Transverse colon (tissue), 4 donors: ENCODE results near the gene MSANTD2.

Experiments used
- EP300 ChIP-seq: sonication (generic); formaldehyde crosslinking; IDR thresholded peaks from one replicate; pipeline ENCODE4 v1.6.1; 2017; ENCODE audit warnings: antibody characterized with exemption, low read depth
- POLR2A ChIP-seq: fragments of 450-650 bp; IDR thresholded peaks from one replicate; pipeline ENCODE4 v1.6.1; 2016; ENCODE audit warnings: antibody characterized with exemption, mild to moderate bottlenecking, moderate library complexity
- POLR2AphosphoS5 ChIP-seq, 3 donors: sonication (generic); formaldehyde crosslinking; IDR thresholded peaks; one replicate each; pipeline ENCODE4 v1.6.1; 2016; ENCODE audit warnings: antibody characterized with exemption in 3 of 3
- TF ChIP-seq, protein P1 (sequence below), 5 experiments: fragments of 200-600 bp in 3 of 5; fragments of 450-650 bp in 2 of 5; sonication (generic) in 3 of 5; IDR thresholded peaks; 1 replicate in 2 of 5; 2 replicates in 3 of 5; pipeline ENCODE4 v1.5.1; 2016 to 2017; ENCODE audit warnings: antibody characterized with exemption in 5 of 5, inconsistent platforms in 3 of 5, mild to moderate bottlenecking in 2 of 5, moderate library complexity in 1 of 5

DNA sequence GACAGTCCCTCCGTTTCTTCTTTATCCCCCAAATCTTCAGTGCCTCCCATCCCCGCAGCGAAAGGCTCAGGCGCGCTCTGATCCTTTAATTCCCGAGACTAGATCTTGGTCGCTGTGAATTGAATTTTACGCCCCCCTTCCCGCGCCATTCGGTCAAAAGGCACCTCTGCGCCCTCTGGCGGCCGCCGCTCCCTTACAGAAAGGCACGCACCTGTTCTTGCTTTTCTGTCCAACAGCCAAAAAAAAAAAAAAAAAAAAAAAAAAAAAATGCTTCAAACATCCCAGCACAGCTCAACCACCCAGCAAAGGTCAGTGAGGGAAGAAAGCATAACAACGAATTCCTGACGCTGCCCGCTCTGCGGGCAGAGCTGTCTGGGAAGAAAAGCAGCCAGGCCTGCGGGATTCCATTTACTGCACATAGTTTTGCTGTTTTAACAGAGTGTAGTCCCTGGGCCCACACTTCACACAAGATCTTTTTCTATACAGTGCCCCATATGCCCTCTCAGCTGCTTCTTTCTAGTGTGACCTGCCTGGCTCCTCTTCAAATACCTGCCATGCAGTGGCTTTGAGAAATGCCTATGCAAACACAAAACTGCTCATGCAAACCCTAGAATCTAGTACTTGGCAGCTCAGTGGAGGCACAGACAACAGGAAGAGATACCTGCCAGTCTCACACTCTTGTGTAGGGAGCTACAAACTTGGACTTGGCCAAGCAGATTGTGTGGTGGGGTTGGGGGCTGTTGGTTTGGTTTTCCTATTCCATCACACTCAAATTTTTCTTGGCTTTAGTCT, 36.9 kb downstream of the MSANTD2 start:
- TF ChIP-seq, protein P1, sequence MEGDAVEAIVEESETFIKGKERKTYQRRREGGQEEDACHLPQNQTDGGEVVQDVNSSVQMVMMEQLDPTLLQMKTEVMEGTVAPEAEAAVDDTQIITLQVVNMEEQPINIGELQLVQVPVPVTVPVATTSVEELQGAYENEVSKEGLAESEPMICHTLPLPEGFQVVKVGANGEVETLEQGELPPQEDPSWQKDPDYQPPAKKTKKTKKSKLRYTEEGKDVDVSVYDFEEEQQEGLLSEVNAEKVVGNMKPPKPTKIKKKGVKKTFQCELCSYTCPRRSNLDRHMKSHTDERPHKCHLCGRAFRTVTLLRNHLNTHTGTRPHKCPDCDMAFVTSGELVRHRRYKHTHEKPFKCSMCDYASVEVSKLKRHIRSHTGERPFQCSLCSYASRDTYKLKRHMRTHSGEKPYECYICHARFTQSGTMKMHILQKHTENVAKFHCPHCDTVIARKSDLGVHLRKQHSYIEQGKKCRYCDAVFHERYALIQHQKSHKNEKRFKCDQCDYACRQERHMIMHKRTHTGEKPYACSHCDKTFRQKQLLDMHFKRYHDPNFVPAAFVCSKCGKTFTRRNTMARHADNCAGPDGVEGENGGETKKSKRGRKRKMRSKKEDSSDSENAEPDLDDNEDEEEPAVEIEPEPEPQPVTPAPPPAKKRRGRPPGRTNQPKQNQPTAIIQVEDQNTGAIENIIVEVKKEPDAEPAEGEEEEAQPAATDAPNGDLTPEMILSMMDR (IDR thresholded peaks at IDR 0.05), result peak; percentile 75 to 84 (median 80)
- TF ChIP-seq POLR2A, result no peak
- TF ChIP-seq POLR2AphosphoS5 (IDR thresholded peaks at IDR 0.05), result no peak
- no peak for TF ChIP-seq EP300
